H9 (cell line): ENCODE results near the gene ARHGEF39. TPM values are rescaled to one million over a fixed set of nuclear protein-coding genes. Genes with fewer than 3 reads are reported as not detected.

ENCODE experiments used
- DNase-seq: peaks from one replicate; pipeline ENCODE4 v3.0.0-alpha.2; 2017
- H2AFZ ChIP-seq: one replicate; pipeline ENCODE4 v1.6.1; 2013; ENCODE audit warnings: mild to moderate bottlenecking, low read length, control low read depth, moderate library complexity
- H2AK5ac ChIP-seq: 2 replicates; pipeline ENCODE4 v1.6.1; 2013; ENCODE audit warnings: low read length, control low read depth, mixed read lengths; ENCODE audit not compliant: insufficient read length
- H2BK120ac ChIP-seq: one replicate; pipeline ENCODE4 v1.6.1; 2013; ENCODE audit warnings: low read depth, mild to moderate bottlenecking, low read length, control low read depth, inconsistent platforms; ENCODE audit not compliant: poor library complexity, severe bottlenecking
- H2BK12ac ChIP-seq: 2 replicates; pipeline ENCODE4 v1.6.1; 2013; ENCODE audit warnings: low read length, control low read depth, mixed read lengths, low read depth; ENCODE audit not compliant: insufficient read length
- H2BK15ac ChIP-seq: 2 replicates; pipeline ENCODE4 v1.6.1; 2013; ENCODE audit warnings: low read depth, low read length, control low read depth
- H2BK20ac ChIP-seq: one replicate; pipeline ENCODE4 v1.6.1; 2013; ENCODE audit warnings: low read depth, mild to moderate bottlenecking, low read length, control low read depth, inconsistent platforms; ENCODE audit not compliant: poor library complexity, severe bottlenecking
- H2BK5ac ChIP-seq: 2 replicates; pipeline ENCODE4 v1.6.1; 2013; ENCODE audit warnings: low read length, control low read depth, mixed read lengths; ENCODE audit not compliant: insufficient read length
- H3K14ac ChIP-seq: 2 replicates; pipeline ENCODE4 v1.6.1; 2013; ENCODE audit warnings: low read length, control low read depth; ENCODE audit not compliant: insufficient read depth
- H3K18ac ChIP-seq: 2 replicates; pipeline ENCODE4 v1.6.1; 2013; ENCODE audit warnings: low read depth, mild to moderate bottlenecking, mixed read lengths, low read length, control low read depth; ENCODE audit not compliant: insufficient read length
- H3K23ac ChIP-seq: 2 replicates; pipeline ENCODE4 v1.6.1; 2013; ENCODE audit warnings: low read length, control low read depth, mixed read lengths, low read depth; ENCODE audit not compliant: insufficient read length
- H3K23me2 ChIP-seq: 2 replicates; pipeline ENCODE4 v1.6.1; 2013; ENCODE audit warnings: low read depth, mild to moderate bottlenecking, mixed read lengths, low read length, control low read depth; ENCODE audit not compliant: insufficient read length, poor library complexity, severe bottlenecking
- H3K27ac ChIP-seq: 2 replicates; pipeline ENCODE4 v1.5.1; 2013; ENCODE audit warnings: low read length, control low read depth, mixed read lengths, low read depth; ENCODE audit not compliant: insufficient read length
- H3K27me3 ChIP-seq: 2 replicates; pipeline ENCODE4 v1.6.1; 2013; ENCODE audit warnings: low read length, control low read depth, inconsistent platforms; ENCODE audit not compliant: insufficient read depth
- H3K4ac ChIP-seq: 2 replicates; pipeline ENCODE4 v1.6.1; 2013; ENCODE audit warnings: low read depth, mild to moderate bottlenecking, control low read depth, inconsistent platforms, low read length, moderate library complexity
- H3K4me1 ChIP-seq: 2 replicates; pipeline ENCODE4 v1.6.1; 2013; ENCODE audit warnings: low read length, control low read depth, inconsistent platforms; ENCODE audit not compliant: insufficient read depth
- H3K4me2 ChIP-seq: 2 replicates; pipeline ENCODE4 v1.6.1; 2013; ENCODE audit warnings: low read length, control low read depth, mixed read lengths; ENCODE audit not compliant: insufficient read length, insufficient read depth
- H3K56ac ChIP-seq: 2 replicates; pipeline ENCODE4 v1.6.1; 2013; ENCODE audit warnings: low read depth, mild to moderate bottlenecking, mixed read lengths, low read length, control low read depth; ENCODE audit not compliant: insufficient read length
- H3K79me1 ChIP-seq: 2 replicates; pipeline ENCODE4 v1.6.1; 2013; ENCODE audit warnings: low read depth, mild to moderate bottlenecking, moderate library complexity, low read length, control low read depth, inconsistent platforms; ENCODE audit not compliant: insufficient read depth, poor library complexity, severe bottlenecking
- H3K79me2 ChIP-seq: 2 replicates; pipeline ENCODE4 v1.6.1; 2013; ENCODE audit warnings: low read length, control low read depth, inconsistent platforms; ENCODE audit not compliant: insufficient read depth
- H3K9ac ChIP-seq: 2 replicates; pipeline ENCODE4 v1.6.1; 2013; ENCODE audit warnings: low read length, control low read depth, mixed read lengths; ENCODE audit not compliant: insufficient read length; ENCODE audit errors: extremely low read depth
- H3K9me3 ChIP-seq: one replicate; pipeline ENCODE4 v1.6.1; 2013; ENCODE audit warnings: low read depth, low read length, inconsistent platforms; ENCODE audit not compliant: control insufficient read depth
- H3T11ph ChIP-seq: one replicate; pipeline ENCODE4 v1.6.1; 2013; ENCODE audit warnings: mild to moderate bottlenecking, low read length, control low read depth, inconsistent platforms
- H4K20me1 ChIP-seq: one replicate; pipeline ENCODE4 v1.6.1; 2013; ENCODE audit not compliant: control insufficient read depth, insufficient read length, insufficient read depth
- H4K5ac ChIP-seq: 2 replicates; pipeline ENCODE4 v1.6.1; 2013; ENCODE audit warnings: low read depth, mild to moderate bottlenecking, mixed read lengths, low read length, control low read depth; ENCODE audit not compliant: insufficient read length
- H4K8ac ChIP-seq: replicated peaks from 2 replicates; pipeline ENCODE4 v1.6.1; 2013; ENCODE audit warnings: low read length, control low read depth, mixed read lengths, low read depth; ENCODE audit not compliant: insufficient read length
- H4K91ac ChIP-seq: 2 replicates; pipeline ENCODE4 v1.6.1; 2013; ENCODE audit warnings: low read depth, mild to moderate bottlenecking, moderate library complexity, mixed read lengths, low read length, control low read depth; ENCODE audit not compliant: insufficient read length
- H3K27ac Mint-ChIP-seq, 3 experiments: 2 replicates in 2 of 3; 3 replicates in 1 of 3; pipeline ENCODE4 v1.8.0; 2020 to 2021; ENCODE audit warnings: mixed read lengths in 3 of 3, mild to moderate bottlenecking in 1 of 3, moderate library complexity in 1 of 3
- H3K27me3 Mint-ChIP-seq: 2 replicates; pipeline ENCODE4 v1.8.0; 2021; ENCODE audit warnings: low read depth, mild to moderate bottlenecking, moderate library complexity, mixed read lengths
- H3K36me3 Mint-ChIP-seq, 3 experiments: 2 replicates in 2 of 3; 3 replicates in 1 of 3; pipeline ENCODE4 v1.8.0; 2020 to 2021; ENCODE audit warnings: low read depth in 3 of 3, mixed read lengths in 3 of 3; ENCODE audit not compliant: insufficient read depth in 1 of 3
- H3K4me1 Mint-ChIP-seq, 2 experiments: 2 replicates each; pipeline ENCODE4 v1.8.0; 2020; ENCODE audit warnings: mixed read lengths in 2 of 2
- H3K4me3 Mint-ChIP-seq, 2 experiments: 2 replicates in 1 of 2; 3 replicates in 1 of 2; pipeline ENCODE4 v1.8.0; 2020 to 2021; ENCODE audit warnings: mild to moderate bottlenecking in 2 of 2, mixed read lengths in 2 of 2, moderate library complexity in 1 of 2
- H3K9me3 Mint-ChIP-seq, 2 experiments: 2 replicates in 1 of 2; 3 replicates in 1 of 2; pipeline ENCODE4 v1.8.0; 2020; ENCODE audit warnings: mild to moderate bottlenecking in 2 of 2, mixed read lengths in 2 of 2, moderate library complexity in 1 of 2
- CTCF ChIP-seq: fragments of 200-600 bp; sonication (generic); conservative IDR thresholded peaks from 3 replicates; pipeline ENCODE4 v1.8.0; 2021; ENCODE audit warnings: antibody characterized with exemption, mild to moderate bottlenecking
- WGBS: extraction: QIAGEN DNeasy Blood & Tissue Kit; methylation state at CpG from one replicate; pipeline ENCODE4 v1.1.7; 2013; ENCODE audit warnings: missing lambda C conversion rate, low lambda C conversion rate, mixed read lengths; ENCODE audit not compliant: insufficient read length; ENCODE audit errors: extremely low coverage; 5-methylcytosine and 5-hydroxymethylcytosine counted together
- total RNA-seq: library from RNA; stranded (reverse); gene quantifications from 2 replicates; pipeline ENCODE4 v1.2.1, GENCODE V29; 2021

ARHGEF39 gene
- total RNA-seq, 1 experiment from 2014 or later, result 24.4 TPM

DNA sequence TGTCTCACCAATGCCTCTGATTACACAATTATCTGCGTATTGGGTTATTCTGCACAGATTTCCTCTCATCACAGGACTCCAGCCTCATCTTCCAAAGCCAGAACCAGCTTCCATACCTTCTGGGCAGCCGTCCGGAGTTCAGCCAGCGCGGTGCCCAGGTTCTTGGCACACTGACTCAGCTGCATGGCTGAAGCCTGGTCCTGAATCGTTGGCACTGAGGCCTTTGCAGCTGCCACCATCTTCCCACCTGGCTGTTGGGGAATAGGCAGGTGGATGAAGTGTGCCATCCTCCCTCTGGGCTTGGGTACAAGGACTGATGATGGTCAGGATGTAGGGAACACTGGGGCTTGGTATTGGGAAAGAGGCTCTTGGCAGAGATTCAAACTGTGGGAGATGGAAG is 49.1 kb upstream of the ARHGEF39 start:
- Histone ChIP-seq H3T11ph (no peak overlapping the region), H3K56ac (no peak overlapping the region), H4K91ac (no peak overlapping the region), H2BK15ac (no peak overlapping the region), H2AFZ (no peak overlapping the region), H3K23me2 (no peaks in the 10 kb centered on the region), H2AK5ac (no peak overlapping the region), H2BK5ac (no peak overlapping the region), H3K79me1 (no peaks in the 10 kb centered on the region), H3K4ac (no peak overlapping the region), H2BK120ac (no peak overlapping the region), H2BK12ac (no peak overlapping the region), H3K27ac (no peak overlapping the region), H3K14ac (no peak overlapping the region), H4K5ac (no peak overlapping the region), H4K20me1 (no peaks in the 10 kb centered on the region), H3K9me3 (no peaks in the 10 kb centered on the region), H3K23ac (no peak overlapping the region), H3K4me1 (no peaks in the 10 kb centered on the region), H3K9ac (no peak overlapping the region), H3K18ac (no peak overlapping the region), H3K79me2 (no peaks in the 10 kb centered on the region), H2BK20ac (no peak overlapping the region), H4K8ac (no peak overlapping the region), H3K4me2 (no peak overlapping the region), H3K27me3 (no peaks in the 10 kb centered on the region)
- H3K4me3 Mint-ChIP-seq, result no peak overlapping the region
- no peak for DNase-seq
- peaks cover 56 to 91% (median 88%) of the 10 kb centered on the region in 3 experiments for H3K36me3 Mint-ChIP-seq
- no CpG with 5 or more reads among the region's 6 CpGs for WGBS
- H3K9me3 Mint-ChIP-seq, result no peaks in the 10 kb centered on the region
- no peaks in the 10 kb centered on the region; the same call in 1 of the 2 replicates for H3K27me3 Mint-ChIP-seq
- TF ChIP-seq CTCF, result no peak
- peaks cover 0 to 9% of the 10 kb centered on the region in 2 experiments; a peak in 2 of 4 replicates for H3K4me1 Mint-ChIP-seq
- no peak overlapping the region for H3K27ac Mint-ChIP-seq
